ENCODE measurements around the gene FLNB. TPM values are rescaled to one million over a fixed set of nuclear protein-coding genes. Genes with fewer than 3 reads are reported as not detected.

Gene FLNB
- total RNA-seq, 1 donor, result 274 TPM

- H3K4me3 ChIP-seq (ENCODE audit: insufficient read depth, low read length), result peak overlapping the region; percentile 44
- TF ChIP-seq, protein P1, sequence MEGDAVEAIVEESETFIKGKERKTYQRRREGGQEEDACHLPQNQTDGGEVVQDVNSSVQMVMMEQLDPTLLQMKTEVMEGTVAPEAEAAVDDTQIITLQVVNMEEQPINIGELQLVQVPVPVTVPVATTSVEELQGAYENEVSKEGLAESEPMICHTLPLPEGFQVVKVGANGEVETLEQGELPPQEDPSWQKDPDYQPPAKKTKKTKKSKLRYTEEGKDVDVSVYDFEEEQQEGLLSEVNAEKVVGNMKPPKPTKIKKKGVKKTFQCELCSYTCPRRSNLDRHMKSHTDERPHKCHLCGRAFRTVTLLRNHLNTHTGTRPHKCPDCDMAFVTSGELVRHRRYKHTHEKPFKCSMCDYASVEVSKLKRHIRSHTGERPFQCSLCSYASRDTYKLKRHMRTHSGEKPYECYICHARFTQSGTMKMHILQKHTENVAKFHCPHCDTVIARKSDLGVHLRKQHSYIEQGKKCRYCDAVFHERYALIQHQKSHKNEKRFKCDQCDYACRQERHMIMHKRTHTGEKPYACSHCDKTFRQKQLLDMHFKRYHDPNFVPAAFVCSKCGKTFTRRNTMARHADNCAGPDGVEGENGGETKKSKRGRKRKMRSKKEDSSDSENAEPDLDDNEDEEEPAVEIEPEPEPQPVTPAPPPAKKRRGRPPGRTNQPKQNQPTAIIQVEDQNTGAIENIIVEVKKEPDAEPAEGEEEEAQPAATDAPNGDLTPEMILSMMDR (IDR thresholded peaks at IDR 0.05; ENCODE audit: extremely low read depth, low read depth, low read length), result no peak
- H3K27me3 ChIP-seq (ENCODE audit: insufficient read depth, low read length), result no peaks in the 10 kb centered on the region
- peak overlapping the region; percentile 77 for H3K27ac ChIP-seq (ENCODE audit: low read depth, low read length)
- H2AFZ ChIP-seq (ENCODE audit: low read length), result no peak overlapping the region
- peak overlapping the region; percentile 75 for H3K4me2 ChIP-seq (ENCODE audit: insufficient read depth, low read length)
- H3K9me3 ChIP-seq (ENCODE audit: low read depth, low read length), result no peaks in the 10 kb centered on the region
- H3K79me2 ChIP-seq (ENCODE audit: insufficient read depth, low read length), result peaks cover 98% of the 10 kb centered on the region
- no peaks in the 10 kb centered on the region for H3K36me3 ChIP-seq (ENCODE audit: insufficient read depth, low read length)
- no peak for DNase-seq (ENCODE audit: insufficient read length, low spot score, missing footprints)
- peaks cover 60% of the 10 kb centered on the region for H3K4me1 ChIP-seq (ENCODE audit: insufficient read depth, low read length)
- peaks cover 70% of the 10 kb centered on the region for H4K20me1 ChIP-seq (ENCODE audit: insufficient read depth, low read length)
Measured at GRCh38 chr3:58036293-58037032, 28.2 kb downstream of the FLNB start.

DNA sequence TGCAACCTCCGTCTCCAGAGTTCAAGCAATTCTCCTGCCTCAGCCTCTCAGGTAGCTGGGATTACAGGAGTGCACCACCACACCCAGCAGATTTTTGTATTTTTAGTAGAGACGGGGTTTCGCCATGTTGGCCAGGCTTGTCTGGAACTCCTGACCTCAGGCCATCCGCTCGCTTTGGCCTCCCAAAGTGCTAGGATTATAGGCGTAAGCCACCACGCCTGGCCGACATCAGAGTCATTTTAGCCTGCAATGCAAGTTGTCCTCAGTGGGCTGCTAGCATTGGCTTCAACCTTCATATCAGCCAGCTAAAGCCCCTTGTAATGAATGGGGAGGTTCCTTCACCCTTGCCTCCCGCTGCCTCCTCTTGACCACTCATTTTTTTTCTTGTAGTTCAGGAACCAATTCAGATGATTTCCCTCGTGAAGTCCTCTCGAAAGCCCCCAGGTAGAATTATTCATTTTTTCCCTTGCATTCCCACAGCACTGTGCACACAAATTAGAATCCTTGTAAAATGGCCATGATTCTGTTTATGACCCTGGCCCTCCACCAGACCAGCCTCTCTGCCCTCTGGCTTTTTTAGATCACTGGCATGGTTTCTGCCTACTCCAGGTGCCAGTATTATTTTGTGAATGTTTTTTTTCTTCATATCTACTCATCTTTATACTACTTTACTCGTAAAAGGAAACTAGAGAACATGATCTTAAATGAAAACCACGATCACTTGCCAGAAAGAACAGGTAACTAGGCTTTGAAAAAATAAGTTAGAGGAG, 29.1 kb downstream of the FLNB start:
- Histone ChIP-seq H3K4me1 (ENCODE audit: insufficient read depth, low read length) (peaks cover 68% of the 10 kb centered on the region), H3K36me3 (ENCODE audit: insufficient read depth, low read length) (no peaks in the 10 kb centered on the region), H3K27me3 (ENCODE audit: insufficient read depth, low read length) (no peaks in the 10 kb centered on the region), H3K4me3 (ENCODE audit: insufficient read depth, low read length) (no peak overlapping the region), H3K79me2 (ENCODE audit: insufficient read depth, low read length) (peaks cover 98% of the 10 kb centered on the region), H3K9me3 (ENCODE audit: low read depth, low read length) (no peaks in the 10 kb centered on the region), H4K20me1 (ENCODE audit: insufficient read depth, low read length) (peaks cover 70% of the 10 kb centered on the region), H3K27ac (ENCODE audit: low read depth, low read length) (no peak overlapping the region), H2AFZ (ENCODE audit: low read length) (no peak overlapping the region), H3K4me2 (ENCODE audit: insufficient read depth, low read length) (no peak overlapping the region)
- TF ChIP-seq, protein P1 (IDR thresholded peaks at IDR 0.05; ENCODE audit: extremely low read depth, low read depth, low read length), result no peak
- DNase-seq (ENCODE audit: insufficient read length, low spot score, missing footprints), result no peak

DNA sequence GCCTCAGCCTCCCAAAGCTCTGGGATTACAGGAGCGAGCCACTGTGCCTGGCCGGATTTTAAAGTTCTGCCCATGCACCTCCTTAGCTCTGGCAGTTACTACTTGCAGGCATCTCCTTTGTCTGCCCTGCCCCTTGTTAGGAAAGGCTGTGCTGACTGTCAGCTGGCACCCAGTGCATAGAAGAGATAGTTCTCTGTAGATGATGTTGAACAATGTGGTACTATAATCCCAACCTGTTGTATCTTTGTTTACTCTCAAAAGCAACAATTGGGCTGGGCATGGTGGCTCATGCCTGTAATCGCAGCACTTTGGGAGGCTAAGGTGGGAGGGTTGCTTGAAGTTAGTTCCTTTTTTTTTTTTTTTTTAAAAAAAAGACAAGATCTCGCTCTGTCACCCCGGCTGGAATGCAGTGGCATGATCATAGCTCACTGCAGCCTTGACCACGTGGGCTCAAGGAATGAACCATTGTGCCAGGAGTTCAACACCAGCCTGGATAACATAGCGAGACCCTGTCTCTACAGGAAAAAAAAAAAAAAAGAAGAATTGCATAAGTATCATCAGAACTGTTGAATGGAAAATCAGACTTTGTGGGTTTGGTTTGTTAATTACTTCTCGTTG, 30.6 kb downstream of the FLNB start:
- H3K4me1 ChIP-seq (ENCODE audit: insufficient read depth, low read length), result peaks cover 80% of the 10 kb centered on the region
- peaks cover 99% of the 10 kb centered on the region for H3K79me2 ChIP-seq (ENCODE audit: insufficient read depth, low read length)
- H3K27ac ChIP-seq (ENCODE audit: low read depth, low read length), result no peak overlapping the region
- no peak overlapping the region for H3K4me3 ChIP-seq (ENCODE audit: insufficient read depth, low read length)
- H2AFZ ChIP-seq (ENCODE audit: low read length), result no peak overlapping the region
- H3K27me3 ChIP-seq (ENCODE audit: insufficient read depth, low read length), result no peaks in the 10 kb centered on the region
- no peaks in the 10 kb centered on the region for H3K36me3 ChIP-seq (ENCODE audit: insufficient read depth, low read length)
- H4K20me1 ChIP-seq (ENCODE audit: insufficient read depth, low read length), result peaks cover 71% of the 10 kb centered on the region
- no peak overlapping the region for H3K4me2 ChIP-seq (ENCODE audit: insufficient read depth, low read length)
- no peak for DNase-seq (ENCODE audit: insufficient read length, low spot score, missing footprints)
- H3K9me3 ChIP-seq (ENCODE audit: low read depth, low read length), result no peaks in the 10 kb centered on the region
- TF ChIP-seq, protein P1 (IDR thresholded peaks at IDR 0.05; ENCODE audit: extremely low read depth, low read depth, low read length), result no peak

DNA sequence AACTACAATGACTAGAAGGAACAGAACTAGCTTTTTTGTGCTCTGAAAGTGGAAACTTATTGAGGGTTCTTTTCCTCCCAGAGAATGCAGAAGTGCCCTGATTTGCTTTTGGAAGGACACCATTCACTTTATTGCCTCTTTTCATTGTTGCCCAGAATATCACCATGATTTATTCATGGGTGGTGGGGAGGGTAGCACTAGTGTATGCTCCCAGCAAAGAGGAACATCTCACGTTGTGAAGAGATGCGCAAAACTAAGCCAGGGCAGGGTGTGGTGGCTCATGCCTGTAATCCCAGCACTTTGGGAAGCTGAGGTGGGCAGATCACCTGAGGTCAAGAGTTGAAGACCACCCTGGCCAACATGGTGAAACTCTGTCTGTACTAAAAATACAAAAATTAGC, 31.4 kb downstream of the FLNB start:
- H3K9me3 ChIP-seq (ENCODE audit: low read depth, low read length), result no peaks in the 10 kb centered on the region
- H4K20me1 ChIP-seq (ENCODE audit: insufficient read depth, low read length), result peaks cover 64% of the 10 kb centered on the region
- H3K36me3 ChIP-seq (ENCODE audit: insufficient read depth, low read length), result no peaks in the 10 kb centered on the region
- H3K27me3 ChIP-seq (ENCODE audit: insufficient read depth, low read length), result no peaks in the 10 kb centered on the region
- H3K27ac ChIP-seq (ENCODE audit: low read depth, low read length), result no peak overlapping the region
- DNase-seq (ENCODE audit: insufficient read length, low spot score, missing footprints), result peak; percentile 17
- no peak overlapping the region for H2AFZ ChIP-seq (ENCODE audit: low read length)
- peaks cover 99% of the 10 kb centered on the region for H3K79me2 ChIP-seq (ENCODE audit: insufficient read depth, low read length)
- H3K4me3 ChIP-seq (ENCODE audit: insufficient read depth, low read length), result no peak overlapping the region
- TF ChIP-seq, protein P1 (IDR thresholded peaks at IDR 0.05; ENCODE audit: extremely low read depth, low read depth, low read length), result no peak
- peaks cover 84% of the 10 kb centered on the region for H3K4me1 ChIP-seq (ENCODE audit: insufficient read depth, low read length)
- no peak overlapping the region for H3K4me2 ChIP-seq (ENCODE audit: insufficient read depth, low read length)
